Measurements from ENCODE around the gene ADNP. TPM values are rescaled to one million over a fixed set of nuclear protein-coding genes. Genes with fewer than 3 reads are reported as not detected.

The ADNP gene
- total RNA-seq, 4 donors from 2014 or later: 48.2 to 54.9 (median 52.7) TPM

DNA sequence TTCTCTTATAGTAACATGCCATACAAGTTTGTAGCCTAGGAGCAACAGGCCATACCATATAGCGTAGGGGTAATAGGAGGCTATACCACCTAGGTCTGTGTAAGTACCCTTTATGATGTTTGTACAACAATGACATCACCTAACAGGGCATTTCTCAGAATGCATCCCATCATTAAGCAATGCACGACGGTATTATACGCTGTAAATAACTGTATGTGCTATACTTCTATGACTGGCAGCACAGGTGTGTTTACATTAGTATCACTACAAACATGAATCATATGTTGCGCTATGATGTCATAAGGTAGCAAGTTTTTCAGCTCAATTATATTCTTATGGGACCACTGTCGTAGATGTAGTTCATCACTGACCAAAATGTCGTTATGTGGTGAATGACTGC, 31.0 kb downstream of the ADNP start:
- TF ChIP-seq, protein P1, sequence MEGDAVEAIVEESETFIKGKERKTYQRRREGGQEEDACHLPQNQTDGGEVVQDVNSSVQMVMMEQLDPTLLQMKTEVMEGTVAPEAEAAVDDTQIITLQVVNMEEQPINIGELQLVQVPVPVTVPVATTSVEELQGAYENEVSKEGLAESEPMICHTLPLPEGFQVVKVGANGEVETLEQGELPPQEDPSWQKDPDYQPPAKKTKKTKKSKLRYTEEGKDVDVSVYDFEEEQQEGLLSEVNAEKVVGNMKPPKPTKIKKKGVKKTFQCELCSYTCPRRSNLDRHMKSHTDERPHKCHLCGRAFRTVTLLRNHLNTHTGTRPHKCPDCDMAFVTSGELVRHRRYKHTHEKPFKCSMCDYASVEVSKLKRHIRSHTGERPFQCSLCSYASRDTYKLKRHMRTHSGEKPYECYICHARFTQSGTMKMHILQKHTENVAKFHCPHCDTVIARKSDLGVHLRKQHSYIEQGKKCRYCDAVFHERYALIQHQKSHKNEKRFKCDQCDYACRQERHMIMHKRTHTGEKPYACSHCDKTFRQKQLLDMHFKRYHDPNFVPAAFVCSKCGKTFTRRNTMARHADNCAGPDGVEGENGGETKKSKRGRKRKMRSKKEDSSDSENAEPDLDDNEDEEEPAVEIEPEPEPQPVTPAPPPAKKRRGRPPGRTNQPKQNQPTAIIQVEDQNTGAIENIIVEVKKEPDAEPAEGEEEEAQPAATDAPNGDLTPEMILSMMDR (IDR thresholded peaks at IDR 0.05; ENCODE audit: low read depth): no peak

- TF ChIP-seq, protein P1 (IDR thresholded peaks at IDR 0.05; ENCODE audit: low read depth): no peak
These were observed 32.8 kb downstream of the ADNP start for GRCh38 chr20:50898475-50898874.

DNA sequence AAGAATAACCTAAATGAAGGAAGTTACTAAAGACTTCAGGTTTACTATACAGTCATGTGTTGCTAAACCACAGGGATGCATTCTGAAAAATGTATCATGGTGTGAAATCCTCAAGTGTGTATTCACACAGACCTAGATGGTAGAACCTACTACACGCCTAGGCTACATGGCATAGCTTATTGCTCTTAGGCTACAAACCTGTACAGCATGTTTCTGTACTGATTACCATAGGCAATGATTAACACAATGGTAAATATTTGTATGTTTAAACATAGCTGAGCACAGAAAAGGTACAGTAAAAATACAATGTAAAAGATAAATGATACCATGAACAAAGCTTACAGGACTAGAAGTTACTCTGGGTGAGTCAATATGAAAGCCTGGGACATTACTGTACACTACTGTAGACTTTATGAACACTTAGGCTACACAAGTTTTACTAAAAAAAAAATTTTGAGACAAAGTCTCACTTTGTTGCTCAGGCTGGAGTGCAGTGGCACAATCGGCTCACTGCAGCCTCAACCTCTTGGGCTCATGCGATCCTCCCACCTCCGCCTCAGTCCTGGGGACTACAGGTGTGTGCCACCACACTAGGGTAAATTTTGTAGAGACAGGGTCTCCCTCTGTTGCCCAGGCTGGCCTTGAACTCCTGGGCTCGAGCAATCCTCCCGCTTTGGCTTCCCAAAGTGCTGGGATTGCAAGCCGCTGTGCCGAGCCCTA, 36.0 kb downstream of the ADNP start:
- TF ChIP-seq, protein P1 (IDR thresholded peaks at IDR 0.05; ENCODE audit: low read depth): no peak

- TF ChIP-seq, protein P1 (IDR thresholded peaks at IDR 0.05; ENCODE audit: low read depth): no peak
These were observed 37.6 kb downstream of the ADNP start for GRCh38 chr20:50893620-50894019.

- TF ChIP-seq, protein P1 (IDR thresholded peaks at IDR 0.05; ENCODE audit: low read depth): no peak
These were observed 38.8 kb downstream of the ADNP start for GRCh38 chr20:50892394-50892793.

DNA sequence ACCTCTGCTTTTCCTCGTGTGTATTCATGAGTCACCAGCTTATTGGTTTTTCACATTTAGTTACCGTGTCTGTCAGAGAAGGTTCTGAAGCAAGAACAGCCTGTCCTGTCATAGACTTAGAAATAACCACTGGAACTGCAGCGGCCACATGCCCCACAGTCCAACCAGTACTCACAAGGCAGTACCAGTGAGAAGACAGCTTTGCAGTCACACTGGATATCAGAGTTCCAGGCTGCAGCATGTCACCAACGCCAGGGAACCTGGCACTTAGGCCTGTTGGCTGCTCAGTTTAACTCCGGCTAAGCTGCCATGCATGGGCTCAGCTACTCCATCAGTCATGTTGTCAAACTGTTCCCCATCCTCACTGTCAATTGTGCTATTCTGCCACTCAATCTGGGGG, 40.1 kb downstream of the ADNP start:
- TF ChIP-seq, protein P1 (IDR thresholded peaks at IDR 0.05; ENCODE audit: low read depth): no peak

GRCh38 chr20:50887576-50887975, 43.7 kb downstream of the ADNP start:
- TF ChIP-seq, protein P1 (IDR thresholded peaks at IDR 0.05; ENCODE audit: low read depth): no peak

All from subcutaneous adipose tissue (tissue), 4 donors.